Central memory CD4-positive, alpha-beta T cell (primary cell): Measurements from ENCODE around the gene PARP12.
"Not testable (repeated sequence)": the region's sequence is repeated elsewhere in the genome, so short reads cannot be mapped to it uniquely, and the experiment has no call there.

Experiments used
- DNase-seq: peaks from one replicate; pipeline ENCODE4 v3.0.0; 2022
- total RNA-seq, 3 experiments: gene quantifications; one replicate each; lab custom pipeline; 2026; lab: John Stamatoyannopoulos, UW

The PARP12 gene
- total RNA-seq: 21.7 to 138 (median 99.1) reads per million in 3 experiments

GRCh38 chr7:140062528-140063299, at the start of gene PARP12:
Gene PARP12, minus strand, starts transcription at chr7:140062951. Its CDS starts 104 bp downstream, at chr7:140062847.
- peak; percentile 82 for DNase-seq

GRCh38 chr7:140108777-140109176, 46.0 kb upstream of the PARP12 start:
- not testable (repeated sequence) for DNase-seq

GRCh38 chr7:140096459-140096858, 33.7 kb upstream of the PARP12 start:
- DNase-seq: no peak

GRCh38 chr7:140093375-140093774, 30.6 kb upstream of the PARP12 start:
- no peak for DNase-seq

- DNase-seq: no peak
Measured at GRCh38 chr7:140085447-140085846, 22.7 kb upstream of the PARP12 start.

- DNase-seq: peak; percentile 18
Measured at GRCh38 chr7:140084972-140085371, 22.2 kb upstream of the PARP12 start.

GRCh38 chr7:140084142-140084655, 21.4 kb upstream of the PARP12 start:
- no peak for DNase-seq

GRCh38 chr7:140082770-140083169, 20.0 kb upstream of the PARP12 start:
- DNase-seq: no peak

GRCh38 chr7:140081774-140082425, 19.1 kb upstream of the PARP12 start:
- DNase-seq: no peak

- DNase-seq: no peak
Measured at GRCh38 chr7:140080919-140081318, 18.2 kb upstream of the PARP12 start.

GRCh38 chr7:140079121-140079536, 16.4 kb upstream of the PARP12 start:
- DNase-seq: no peak

GRCh38 chr7:140078392-140078791, 15.6 kb upstream of the PARP12 start:
- no peak for DNase-seq

GRCh38 chr7:140074780-140075179, 12.0 kb upstream of the PARP12 start:
- no peak for DNase-seq

GRCh38 chr7:140070546-140070945, 7.8 kb upstream of the PARP12 start:
- DNase-seq: no peak

GRCh38 chr7:140069298-140069949, 6.7 kb upstream of the PARP12 start:
- peak; percentile 29 for DNase-seq

GRCh38 chr7:140068033-140068432, 5.3 kb upstream of the PARP12 start:
- DNase-seq: no peak

GRCh38 chr7:140067052-140067451, 4.3 kb upstream of the PARP12 start:
- DNase-seq: no peak

- peak; percentile 48 for DNase-seq
Measured at GRCh38 chr7:140062118-140062527, 628 bp downstream of the PARP12 start.

GRCh38 chr7:140061607-140061930, 1.2 kb downstream of the PARP12 start:
- DNase-seq: no peak

GRCh38 chr7:140060788-140061606, 1.8 kb downstream of the PARP12 start:
- DNase-seq: no peak

- no peak for DNase-seq
Measured at GRCh38 chr7:140060243-140060630, 2.5 kb downstream of the PARP12 start.
